Naive thymus-derived CD8-positive, alpha-beta T cell (primary cell): ENCODE measurements around the gene NRTN. TPM values are rescaled to one million over a fixed set of nuclear protein-coding genes. Genes with fewer than 3 reads are reported as not detected.

Experiments
- ATAC-seq, 2 donors: fragments of 150-1000 bp; cut with Tn5 transposase in 1 of 2; sonication (Bioruptor Pico), chemical (Tn5 transposase) in 1 of 2; 1 replicate in 1 of 2; 2 replicates in 1 of 2; pipeline ENCODE4 v1.10.0; 2021; ENCODE audit warnings: mild to moderate bottlenecking in 2 of 2, moderate library complexity in 2 of 2
- POLR2A ChIA-PET: fragments of 350-600 bp; sonication (Branson Sonifier 250); formaldehyde crosslinking; loops from one replicate; lab custom pipeline; 2021; ENCODE audit warnings: antibody characterized with exemption; lab: Charles Lee
- DNase-seq, 10 donors: peaks; one replicate each; pipeline versions ENCODE4 v3.0.0 to v3.0.0-alpha.2; 2020 to 2022
- H3K27ac Mint-ChIP-seq, 10 donors: one replicate each; pipeline ENCODE4 v1.8.0; 2020 to 2022; ENCODE audit warnings: mild to moderate bottlenecking in 10 of 10, mixed read lengths in 10 of 10, moderate library complexity in 4 of 10, inconsistent platforms in 1 of 10
- H3K27me3 Mint-ChIP-seq, 5 donors: one replicate each; pipeline ENCODE4 v1.8.0; 2021 to 2022; ENCODE audit warnings: mixed read lengths in 5 of 5
- H3K36me3 Mint-ChIP-seq, 3 donors: one replicate each; pipeline ENCODE4 v1.8.0; 2020 to 2022; ENCODE audit warnings: mixed read lengths in 3 of 3, mild to moderate bottlenecking in 2 of 3, inconsistent platforms in 1 of 3
- H3K4me1 Mint-ChIP-seq, 4 donors: one replicate each; pipeline ENCODE4 v1.8.0; 2021 to 2022; ENCODE audit warnings: mixed read lengths in 4 of 4
- H3K4me3 Mint-ChIP-seq, 10 donors: one replicate each; pipeline ENCODE4 v1.8.0; 2020 to 2022; ENCODE audit warnings: mild to moderate bottlenecking in 10 of 10, mixed read lengths in 10 of 10, moderate library complexity in 6 of 10, inconsistent platforms in 1 of 10
- H3K9me3 Mint-ChIP-seq, 9 donors: one replicate each; pipeline ENCODE4 v1.8.0; 2020 to 2022; ENCODE audit warnings: mixed read lengths in 9 of 9, mild to moderate bottlenecking in 3 of 9, inconsistent platforms in 1 of 9, moderate library complexity in 1 of 9
- polyA plus RNA-seq, 3 donors: library from polyadenylated mRNA; unstranded; fragments of 300-500 nt; fragmentation: Illumina TruSeq; gene quantifications; one replicate each; pipeline ENCODE4 v1.2.3, GENCODE V29; 2021
- total RNA-seq, 8 experiments: library from RNA in 2 of 8; stranded (reverse) in 2 of 8; gene quantifications; one replicate each; pipeline ENCODE4 v1.2.3 and lab custom pipeline; 2021 to 2026

The NRTN gene
- total and polyA plus RNA-seq, 5 experiments from 2014 or later, result 0.19 to 0.88 (median 0.82) TPM

GRCh38 chr19:5806133-5806489 is 1.2 kb downstream of the NRTN start:
- ATAC-seq (no peak), DNase-seq (no peak)
- Mint-ChIP-seq H3K9me3 (no peaks in the 10 kb centered on the region), H3K36me3 (no peaks in the 10 kb centered on the region), H3K4me1 (peaks cover 11 to 27% (median 24%) of the 10 kb centered on the region in 4 donors), H3K4me3 (peak overlapping the region in 4 of 10 donors; percentile 14 to 59 (median 30)), H3K27ac (peak overlapping the region in 3 of 10 donors; percentile 13 to 63 (median 38)), H3K27me3 (peaks cover 0 to 6% (median 2%) of the 10 kb centered on the region in 5 donors)
- POLR2A ChIA-PET, result interaction anchor here (1.0 kb wide), 1 partner anchor 22 kb away, joined by 5 read pairs; no protein-coding TSS in a partner anchor

- Mint-ChIP-seq H3K4me3 (peak overlapping the region in 4 of 10 donors; percentile 2 to 31 (median 4)), H3K27ac (peak overlapping the region in 6 of 10 donors; percentile 10 to 75 (median 40)), H3K36me3 (no peaks in the 10 kb centered on the region), H3K27me3 (peaks cover 0 to 4% (median under 1%) of the 10 kb centered on the region in 5 donors), H3K9me3 (no peaks in the 10 kb centered on the region), H3K4me1 (peaks cover 10 to 24% (median 21%) of the 10 kb centered on the region in 4 donors)
- no peak for DNase-seq
- no peak for ATAC-seq
- POLR2A ChIA-PET, result interaction anchor here (1.0 kb wide), 1 partner anchor 21 kb away, joined by 5 read pairs; no protein-coding TSS in a partner anchor
Observed at GRCh38 chr19:5806905-5807304, 2.0 kb downstream of the NRTN start.

- H3K27me3 Mint-ChIP-seq, result peaks cover 0 to 1% (median 0%) of the 10 kb centered on the region in 5 donors
- peak overlapping the region in 1 of 10 donors; percentile 38 for H3K27ac Mint-ChIP-seq
- H3K4me1 Mint-ChIP-seq, result peaks cover 8 to 14% (median 13%) of the 10 kb centered on the region in 4 donors
Observed at GRCh38 chr19:5808120-5808816, 3.4 kb downstream of the NRTN start.

GRCh38 chr19:5809053-5809452 is 4.2 kb downstream of the NRTN start:
- no peak overlapping the region for H3K27ac Mint-ChIP-seq
- POLR2A ChIA-PET, result interaction anchor here (2.8 kb wide), 1 partner anchor 19 kb away, joined by 10 read pairs; no protein-coding TSS in a partner anchor
- H3K27me3 Mint-ChIP-seq, result no peaks in the 10 kb centered on the region
- no peaks in the 10 kb centered on the region for H3K9me3 Mint-ChIP-seq
- ATAC-seq (no peak), DNase-seq (no peak)
- H3K4me1 Mint-ChIP-seq, result peaks cover 5 to 8% (median 6%) of the 10 kb centered on the region in 4 donors
- H3K4me3 Mint-ChIP-seq, result no peak overlapping the region
- no peaks in the 10 kb centered on the region for H3K36me3 Mint-ChIP-seq

More at GRCh38 chr19:5808120-5808816, 3.4 kb downstream of the NRTN start:
- Mint-ChIP-seq H3K36me3 (no peaks in the 10 kb centered on the region), H3K9me3 (no peaks in the 10 kb centered on the region), H3K4me3 (peak overlapping the region in 1 of 10 donors; percentile 45)
- ATAC-seq (no peak), DNase-seq (no peak)
- POLR2A ChIA-PET, result interaction anchor here (0.6 to 2.8 kb wide), 2 partner anchors 20 to 847 kb away, joined by 6 to 10 read pairs; no protein-coding TSS in a partner anchor

- H3K4me1 Mint-ChIP-seq, result peaks cover 1 to 4% (median 2%) of the 10 kb centered on the region in 4 donors
- ATAC-seq, result no peak
- DNase-seq, result no peak
- H3K27me3 Mint-ChIP-seq, result no peaks in the 10 kb centered on the region
- no peaks in the 10 kb centered on the region for H3K36me3 Mint-ChIP-seq
- H3K4me3 Mint-ChIP-seq, result no peak overlapping the region
- no peaks in the 10 kb centered on the region for H3K9me3 Mint-ChIP-seq
- H3K27ac Mint-ChIP-seq, result no peak overlapping the region
- POLR2A ChIA-PET, result interaction anchor here (2.8 kb wide), 1 partner anchor 18 kb away, joined by 10 read pairs; no protein-coding TSS in a partner anchor
Observed at GRCh38 chr19:5809469-5809868, 4.6 kb downstream of the NRTN start.

- ATAC-seq, result no peak
- H3K9me3 Mint-ChIP-seq, result no peaks in the 10 kb centered on the region
- no peak for DNase-seq
- no peak overlapping the region for H3K27ac Mint-ChIP-seq
- no peaks in the 10 kb centered on the region for H3K4me1 Mint-ChIP-seq
- H3K4me3 Mint-ChIP-seq, result no peak overlapping the region
- H3K27me3 Mint-ChIP-seq, result no peaks in the 10 kb centered on the region
- POLR2A ChIA-PET, result no interaction called here
- H3K36me3 Mint-ChIP-seq, result no peaks in the 10 kb centered on the region
Observed at GRCh38 chr19:5811117-5811516, 6.2 kb downstream of the NRTN start.

- H3K4me3 Mint-ChIP-seq, result no peak overlapping the region
- peak overlapping the region in 1 of 10 donors; percentile 48 for H3K27ac Mint-ChIP-seq
- no peaks in the 10 kb centered on the region for H3K9me3 Mint-ChIP-seq
- DNase-seq (no peak), ATAC-seq (no peak)
- H3K27me3 Mint-ChIP-seq, result peaks cover 0 to 15% (median 5%) of the 10 kb centered on the region in 5 donors
- POLR2A ChIA-PET, result no interaction called here
- peaks cover 0 to 5% (median 0%) of the 10 kb centered on the region in 4 donors for H3K4me1 Mint-ChIP-seq
- no peaks in the 10 kb centered on the region for H3K36me3 Mint-ChIP-seq
Observed at GRCh38 chr19:5814123-5814851, 9.4 kb downstream of the NRTN start.

- Mint-ChIP-seq H3K27me3 (peaks cover 0 to 15% (median 5%) of the 10 kb centered on the region in 5 donors), H3K4me1 (peaks cover 0 to 6% (median 0%) of the 10 kb centered on the region in 4 donors), H3K9me3 (no peaks in the 10 kb centered on the region), H3K4me3 (no peak overlapping the region), H3K27ac (no peak overlapping the region), H3K36me3 (no peaks in the 10 kb centered on the region)
- DNase-seq (no peak), ATAC-seq (no peak)
- POLR2A ChIA-PET, result no interaction called here
Observed at GRCh38 chr19:5814852-5815246, 10.0 kb downstream of the NRTN start.

- Mint-ChIP-seq H3K27me3 (peaks cover 0 to 17% (median 7%) of the 10 kb centered on the region in 5 donors), H3K9me3 (no peaks in the 10 kb centered on the region), H3K4me1 (peaks cover 0 to 9% (median 0%) of the 10 kb centered on the region in 4 donors), H3K36me3 (no peaks in the 10 kb centered on the region), H3K27ac (peak overlapping the region in 1 of 10 donors; percentile 42), H3K4me3 (no peak overlapping the region)
- DNase-seq, result no peak
- POLR2A ChIA-PET, result no interaction called here
- ATAC-seq, result no peak
Observed at GRCh38 chr19:5817218-5817617, 12.4 kb downstream of the NRTN start.

GRCh38 chr19:5818594-5818993 is 13.7 kb downstream of the NRTN start:
- H3K27ac Mint-ChIP-seq, result no peak overlapping the region
- peaks cover 0 to 9% (median 0%) of the 10 kb centered on the region in 4 donors for H3K4me1 Mint-ChIP-seq
- H3K27me3 Mint-ChIP-seq, result peaks cover 0 to 17% (median 7%) of the 10 kb centered on the region in 5 donors
- POLR2A ChIA-PET, result no interaction called here
- no peak overlapping the region for H3K4me3 Mint-ChIP-seq
- H3K9me3 Mint-ChIP-seq, result no peaks in the 10 kb centered on the region
- no peak for DNase-seq
- ATAC-seq, result no peak
- no peaks in the 10 kb centered on the region for H3K36me3 Mint-ChIP-seq

GRCh38 chr19:5820785-5821184 is 15.9 kb downstream of the NRTN start:
- POLR2A ChIA-PET, result interaction anchor here (0.5 to 0.6 kb wide), 2 partner anchors 49 to 603 kb away, joined by 4 to 5 read pairs; no protein-coding TSS in a partner anchor
- Mint-ChIP-seq H3K36me3 (no peaks in the 10 kb centered on the region), H3K4me1 (peaks cover 0 to 9% (median 0%) of the 10 kb centered on the region in 4 donors), H3K4me3 (no peak overlapping the region), H3K9me3 (no peaks in the 10 kb centered on the region), H3K27me3 (peaks cover 0 to 17% (median 7%) of the 10 kb centered on the region in 5 donors), H3K27ac (no peak overlapping the region)
- ATAC-seq (no peak), DNase-seq (no peak)

- H3K36me3 Mint-ChIP-seq, result no peaks in the 10 kb centered on the region
- no peak overlapping the region for H3K4me3 Mint-ChIP-seq
- peaks cover 0 to 9% (median 6%) of the 10 kb centered on the region in 4 donors for H3K4me1 Mint-ChIP-seq
- ATAC-seq, result no peak
- peaks cover 0 to 16% (median 6%) of the 10 kb centered on the region in 5 donors for H3K27me3 Mint-ChIP-seq
- DNase-seq, result no peak
- H3K27ac Mint-ChIP-seq, result no peak overlapping the region
- POLR2A ChIA-PET, result interaction anchor here (1.5 kb wide), 1 partner anchor 69 kb away, joined by 3 read pairs; no protein-coding TSS in a partner anchor
- no peaks in the 10 kb centered on the region for H3K9me3 Mint-ChIP-seq
Observed at GRCh38 chr19:5821521-5822180, 16.8 kb downstream of the NRTN start.
